Embryonic facial prominence (tissue), 1 donor: Measurements from ENCODE around the gene SFXN1.
"Not testable (repeated sequence)": the region's sequence is repeated elsewhere in the genome, so short reads cannot be mapped to it uniquely, and the experiment has no call there.

Experiments used
- DNase-seq: peaks from one replicate; pipeline ENCODE4 v3.0.0-alpha.2; 2016; ENCODE audit errors: extremely low spot score

Gene SFXN1

GRCh38 chr5:175478384-175479124 lies at the start of gene SFXN1:
Gene SFXN1 (plus strand): TSS chr5:175478560. CDS start chr5:175492104, 13,544 bp downstream.
- DNase-seq = no peak

GRCh38 chr5:175434800-175435199 lies 43.6 kb upstream of the SFXN1 start:
- no peak for DNase-seq

GRCh38 chr5:175436359-175436758 lies 42.0 kb upstream of the SFXN1 start:
- DNase-seq = no peak

GRCh38 chr5:175438234-175438857 lies 40.0 kb upstream of the SFXN1 start:
- DNase-seq = no peak

GRCh38 chr5:175443514-175444059 lies 34.8 kb upstream of the SFXN1 start:
- no peak for DNase-seq

GRCh38 chr5:175444060-175444904 lies 34.1 kb upstream of the SFXN1 start, which contains the start of gene DRD1:
Gene DRD1 (minus strand): TSS chr5:175444182. CDS start chr5:175443099, 1,083 bp downstream.
- no peak for DNase-seq

GRCh38 chr5:175444905-175445456 lies 33.4 kb upstream of the SFXN1 start:
- DNase-seq = no peak

- DNase-seq = not testable (repeated sequence)
These were observed 32.0 kb upstream of the SFXN1 start for GRCh38 chr5:175446378-175446777.

- no peak for DNase-seq
These were observed 30.8 kb upstream of the SFXN1 start for GRCh38 chr5:175447571-175447970.

- no peak for DNase-seq
These were observed 30.1 kb upstream of the SFXN1 start for GRCh38 chr5:175448276-175448675.

GRCh38 chr5:175452166-175452565 lies 26.2 kb upstream of the SFXN1 start:
- DNase-seq = no peak

- DNase-seq = not testable (repeated sequence)
These were observed 24.0 kb upstream of the SFXN1 start for GRCh38 chr5:175454338-175454737.

- DNase-seq = no peak
These were observed 22.1 kb upstream of the SFXN1 start for GRCh38 chr5:175456105-175456742.

- DNase-seq = no peak
These were observed 20.9 kb upstream of the SFXN1 start for GRCh38 chr5:175457466-175457865.

GRCh38 chr5:175460126-175460525 lies 18.2 kb upstream of the SFXN1 start:
- no peak for DNase-seq

GRCh38 chr5:175460552-175460951 lies 17.8 kb upstream of the SFXN1 start:
- DNase-seq = no peak

- no peak for DNase-seq
These were observed 17.0 kb upstream of the SFXN1 start for GRCh38 chr5:175461370-175461769.

GRCh38 chr5:175463641-175464040 lies 14.7 kb upstream of the SFXN1 start:
- no peak for DNase-seq

- no peak for DNase-seq
These were observed 14.1 kb upstream of the SFXN1 start for GRCh38 chr5:175464074-175464941.

- DNase-seq = no peak
These were observed 13.5 kb upstream of the SFXN1 start for GRCh38 chr5:175464942-175465233.
